SK-N-MC (cell line): ENCODE results near the gene CCDC33.

Experiments used
- DNase-seq: peaks from one replicate; pipeline ENCODE4 v3.0.0-alpha.2; 2011; ENCODE audit warnings: low read depth, low spot score
- H3K27ac ChIP-seq: fragments of 200-600 bp; sonication (generic); 2 replicates; pipeline ENCODE4 v1.5.1; 2016; ENCODE audit warnings: mixed run types
- H3K36me3 ChIP-seq: fragments of 200-600 bp; sonication (generic); 2 replicates; pipeline ENCODE4 v1.6.1; 2017; ENCODE audit warnings: antibody characterized with exemption, low read length, mixed read lengths; ENCODE audit not compliant: insufficient read depth
- H3K4me3 ChIP-seq: fragments of 200-600 bp; sonication (generic); 2 replicates; pipeline ENCODE4 v1.5.1; 2016
- H3K9ac ChIP-seq: fragments of 200-600 bp; sonication (generic); 2 replicates; pipeline ENCODE4 v1.8.0; 2017; ENCODE audit warnings: mixed run types, mixed read lengths; ENCODE audit not compliant: insufficient read length
- H3K9me3 ChIP-seq: fragments of 200-600 bp; sonication (generic); 2 replicates; pipeline ENCODE4 v1.6.1; 2017; ENCODE audit warnings: low read depth, mild to moderate bottlenecking, antibody characterized with exemption, low read length, moderate library complexity, mixed read lengths
- EZH2 ChIP-seq: fragments of 200-600 bp; sonication (generic); IDR thresholded peaks from one replicate; pipeline ENCODE4 v1.6.1; 2017; ENCODE audit warnings: antibody characterized with exemption
- FOXP2 ChIP-seq: optimal IDR thresholded peaks from 2 replicates; pipeline ENCODE3; 2011; ENCODE audit warnings: mild to moderate bottlenecking, moderate library complexity; ENCODE audit not compliant: insufficient read depth; ENCODE audit errors: extremely low read length, control extremely low read depth
- POLR2AphosphoS5 ChIP-seq: IDR thresholded peaks from 2 replicates; pipeline ENCODE4 v1.6.1; 2012; ENCODE audit warnings: mild to moderate bottlenecking, low read depth, low read length, borderline replicate concordance

The CCDC33 gene

GRCh38 chr15:74205582-74205947 lies 30.6 kb upstream of the CCDC33 start:
- H3K4me3 ChIP-seq = no peak overlapping the region
- no peak overlapping the region for H3K27ac ChIP-seq
- no peaks in the 10 kb centered on the region for H3K36me3 ChIP-seq
- TF ChIP-seq FOXP2 = no peak
- no peak for TF ChIP-seq POLR2AphosphoS5
- TF ChIP-seq EZH2 = no peak
- DNase-seq = no peak
- H3K9ac ChIP-seq = no peak overlapping the region
- H3K9me3 ChIP-seq = no peaks in the 10 kb centered on the region

- DNase-seq = no peak
- Histone ChIP-seq H3K9me3 (no peaks in the 10 kb centered on the region), H3K4me3 (no peak overlapping the region), H3K9ac (no peak overlapping the region), H3K27ac (no peak overlapping the region; the same call in 1 of the 2 replicates), H3K36me3 (no peaks in the 10 kb centered on the region)
- TF ChIP-seq EZH2 (no peak), POLR2AphosphoS5 (no peak), FOXP2 (no peak)
These were observed 29.3 kb upstream of the CCDC33 start for GRCh38 chr15:74206801-74207281.

- TF ChIP-seq POLR2AphosphoS5 = no peak
- no peak for TF ChIP-seq EZH2
- no peak for TF ChIP-seq FOXP2
- Histone ChIP-seq H3K4me3 (no peak overlapping the region), H3K9ac (no peak overlapping the region), H3K36me3 (no peaks in the 10 kb centered on the region), H3K9me3 (no peaks in the 10 kb centered on the region), H3K27ac (no peak overlapping the region)
- no peak for DNase-seq
These were observed 28.3 kb upstream of the CCDC33 start for GRCh38 chr15:74207652-74208440.

DNA sequence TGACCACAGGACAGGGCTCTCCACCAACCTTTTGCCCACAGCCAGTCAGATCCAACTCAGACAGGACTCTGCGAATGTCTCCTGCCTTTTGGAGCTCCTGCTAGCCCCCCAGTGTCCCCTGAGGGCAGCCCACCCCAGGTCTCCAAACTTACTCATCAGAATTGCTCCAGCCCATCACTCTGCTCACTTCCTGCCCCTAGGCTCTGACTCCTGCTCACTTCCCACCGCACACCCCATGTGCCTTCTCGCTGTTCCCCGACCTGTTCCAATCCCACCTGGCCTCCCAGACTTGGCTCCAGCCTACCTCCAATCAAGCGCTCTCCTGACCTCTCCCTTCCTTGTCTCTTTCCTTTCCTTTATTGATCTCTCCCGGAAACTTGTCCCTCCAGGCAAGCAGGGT lies 27.6 kb upstream of the CCDC33 start:
- H3K9me3 ChIP-seq = no peaks in the 10 kb centered on the region
- TF ChIP-seq EZH2 (no peak), FOXP2 (no peak), POLR2AphosphoS5 (no peak)
- no peak overlapping the region for H3K27ac ChIP-seq
- no peak overlapping the region for H3K4me3 ChIP-seq
- DNase-seq = no peak
- H3K36me3 ChIP-seq = no peaks in the 10 kb centered on the region
- no peak overlapping the region for H3K9ac ChIP-seq

GRCh38 chr15:74208901-74209559 lies 27.1 kb upstream of the CCDC33 start:
- Histone ChIP-seq H3K9me3 (no peaks in the 10 kb centered on the region), H3K36me3 (no peaks in the 10 kb centered on the region), H3K4me3 (no peak overlapping the region), H3K27ac (no peak overlapping the region), H3K9ac (no peak overlapping the region)
- TF ChIP-seq EZH2 = no peak
- TF ChIP-seq FOXP2 = no peak
- no peak for TF ChIP-seq POLR2AphosphoS5
- no peak for DNase-seq

DNA sequence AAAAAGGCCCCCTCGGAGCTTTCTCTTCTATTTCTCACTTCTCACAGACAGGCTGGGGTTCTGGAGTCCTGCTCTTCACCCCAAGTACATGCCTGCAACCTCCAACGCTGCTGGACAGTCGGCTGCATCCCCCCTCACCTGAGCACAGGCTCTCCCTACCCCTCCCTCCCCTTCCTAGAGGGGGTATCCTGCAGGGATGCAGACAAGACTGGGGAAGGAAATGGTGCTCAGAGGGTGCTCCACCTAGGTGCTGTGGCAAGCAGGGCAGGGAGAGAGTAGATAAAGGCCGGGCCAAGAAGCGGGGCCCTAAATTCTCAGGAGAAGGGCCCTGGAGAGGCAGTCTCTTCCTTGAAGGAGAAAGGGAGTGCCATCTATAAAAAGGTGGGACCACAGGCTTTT lies 26.6 kb upstream of the CCDC33 start:
- H3K9ac ChIP-seq = no peak overlapping the region
- no peak overlapping the region for H3K4me3 ChIP-seq

DNA sequence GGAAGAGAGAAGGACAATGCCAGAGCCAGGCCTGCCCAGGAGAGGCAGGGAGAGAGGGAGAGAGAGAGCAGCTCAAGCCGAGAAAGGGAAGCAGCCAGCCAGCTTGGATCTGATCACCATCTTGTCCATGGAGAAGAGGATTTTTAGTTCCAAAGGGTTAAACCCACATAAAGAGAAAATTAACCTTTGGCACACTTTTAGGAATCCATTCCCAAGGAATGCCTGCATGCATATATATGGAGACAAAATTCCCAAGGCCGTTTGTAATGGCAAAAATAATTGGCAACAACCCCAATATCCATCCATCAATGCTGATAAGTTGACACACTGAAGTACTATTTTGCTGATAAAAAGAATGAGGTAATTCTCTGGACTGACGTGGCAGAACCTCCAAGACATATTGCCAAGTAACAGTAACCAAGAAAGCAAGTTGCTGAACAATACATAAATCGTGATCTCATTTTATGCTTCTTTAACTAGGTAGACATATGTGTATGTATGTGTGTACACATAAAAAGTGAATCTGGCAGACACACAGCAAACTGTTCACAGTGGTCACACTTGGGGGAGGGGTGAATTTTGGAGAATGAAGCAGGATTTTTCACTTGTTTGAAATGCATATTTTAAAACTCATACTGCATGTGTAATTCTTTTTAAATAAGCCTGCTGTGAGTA lies 26.0 kb upstream of the CCDC33 start:
- H3K27ac ChIP-seq = 0 out of 2 replicates have a peak overlapping the region, but pooled peaks have one; percentile 38
- no peak overlapping the region for H3K4me3 ChIP-seq
- no peaks in the 10 kb centered on the region for H3K36me3 ChIP-seq
- TF ChIP-seq EZH2 (no peak), FOXP2 (no peak), POLR2AphosphoS5 (no peak)
- no peaks in the 10 kb centered on the region for H3K9me3 ChIP-seq
- no peak for DNase-seq
- H3K9ac ChIP-seq = no peak overlapping the region

More for the DNA sequence above, 26.6 kb upstream of the CCDC33 start:
- no peak for TF ChIP-seq FOXP2
- TF ChIP-seq EZH2 = no peak
- no peak for TF ChIP-seq POLR2AphosphoS5
- Histone ChIP-seq H3K27ac (no peak overlapping the region), H3K36me3 (no peaks in the 10 kb centered on the region), H3K9me3 (no peaks in the 10 kb centered on the region)
- DNase-seq = no peak

DNA sequence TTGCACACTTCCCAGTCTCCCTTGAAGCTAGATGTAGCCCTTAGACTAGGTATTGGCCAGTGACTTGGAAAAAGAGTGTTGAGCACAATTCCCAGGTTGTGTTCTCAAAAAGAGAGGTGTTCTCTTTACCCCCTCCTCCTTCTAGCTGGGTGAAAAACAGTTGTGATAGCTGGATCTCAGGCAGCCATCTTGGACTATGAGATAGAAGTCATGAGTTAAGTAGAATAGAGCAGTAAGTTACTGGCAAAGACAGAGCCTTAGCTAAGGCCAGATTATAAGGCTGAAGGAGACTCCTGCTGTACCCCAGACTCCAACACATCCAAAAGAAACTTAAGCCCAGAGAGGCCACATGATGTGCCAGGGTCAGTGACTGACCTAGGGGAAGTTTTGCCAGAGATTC lies 25.4 kb upstream of the CCDC33 start:
- Histone ChIP-seq H3K27ac (0 out of 2 replicates have a peak overlapping the region, but pooled peaks have one; percentile 38), H3K9me3 (no peaks in the 10 kb centered on the region), H3K4me3 (no peak overlapping the region), H3K9ac (no peak overlapping the region), H3K36me3 (no peaks in the 10 kb centered on the region)
- no peak for TF ChIP-seq FOXP2
- TF ChIP-seq EZH2 = no peak
- no peak for DNase-seq
